GM19023 (cell line): ENCODE data around the gene KCTD1.
"Not testable (repeated sequence)": the region's sequence is repeated elsewhere in the genome, so short reads cannot be mapped to it uniquely, and the experiment has no call there.

Experiments used
- ATAC-seq: cut with Tn5 transposase; IDR thresholded peaks from one replicate; pipeline ENCODE4 v1.9.1; 2021; ENCODE audit warnings: mild to moderate bottlenecking, moderate library complexity; ENCODE audit not compliant: unreplicated experiment

KCTD1 gene

GRCh38 chr18:26459884-26460283 is 88.5 kb downstream of the KCTD1 start:
- ATAC-seq, result no peak

GRCh38 chr18:26459340-26459739 is 89.0 kb downstream of the KCTD1 start:
- ATAC-seq, result no peak

- peak; percentile 53 for ATAC-seq
Measured at GRCh38 chr18:26458526-26459232, 89.7 kb downstream of the KCTD1 start.

GRCh38 chr18:26457611-26458353 is 90.6 kb downstream of the KCTD1 start:
- ATAC-seq, result no peak

- ATAC-seq, result no peak
Measured at GRCh38 chr18:26457195-26457594, 91.2 kb downstream of the KCTD1 start.

- no peak for ATAC-seq
Measured at GRCh38 chr18:26456070-26456491, 92.3 kb downstream of the KCTD1 start.

- no peak for ATAC-seq
Measured at GRCh38 chr18:26455639-26456038, 92.7 kb downstream of the KCTD1 start.

- ATAC-seq, result no peak
Measured at GRCh38 chr18:26454616-26455015, 93.7 kb downstream of the KCTD1 start.

GRCh38 chr18:26454192-26454591 is 94.2 kb downstream of the KCTD1 start:
- no peak for ATAC-seq

GRCh38 chr18:26453386-26453901 is 94.9 kb downstream of the KCTD1 start:
- ATAC-seq, result peak; percentile 45

- ATAC-seq, result no peak
Measured at GRCh38 chr18:26450989-26451682, 97.2 kb downstream of the KCTD1 start.

GRCh38 chr18:26448714-26449159 is 99.6 kb downstream of the KCTD1 start:
- no peak for ATAC-seq

GRCh38 chr18:26443853-26444252 is 104.5 kb downstream of the KCTD1 start:
- ATAC-seq, result no peak

GRCh38 chr18:26442126-26442525 is 106.2 kb downstream of the KCTD1 start:
- ATAC-seq, result no peak

- ATAC-seq, result no peak
Measured at GRCh38 chr18:26440644-26441043, 107.7 kb downstream of the KCTD1 start.

- no peak for ATAC-seq
Measured at GRCh38 chr18:26439537-26439936, 108.8 kb downstream of the KCTD1 start.

GRCh38 chr18:26438980-26439379 is 109.4 kb downstream of the KCTD1 start:
- peak; percentile 90 for ATAC-seq

GRCh38 chr18:26437634-26438033 is 110.7 kb downstream of the KCTD1 start:
- ATAC-seq, result not testable (repeated sequence)

GRCh38 chr18:26436176-26437051 is 111.9 kb downstream of the KCTD1 start:
- ATAC-seq, result no peak

- ATAC-seq, result no peak
Measured at GRCh38 chr18:26435415-26436095, 112.8 kb downstream of the KCTD1 start.
